ENCODE results near the gene SHC3. TPM values are rescaled to one million over a fixed set of nuclear protein-coding genes. Genes with fewer than 3 reads are reported as not detected.

Gene SHC3
- total and polyA plus RNA-seq, 2 donors (not counting 3 experiments of a cell fraction or from before 2014, with no cell fraction given) = 1.0 to 2.0 TPM

DNA sequence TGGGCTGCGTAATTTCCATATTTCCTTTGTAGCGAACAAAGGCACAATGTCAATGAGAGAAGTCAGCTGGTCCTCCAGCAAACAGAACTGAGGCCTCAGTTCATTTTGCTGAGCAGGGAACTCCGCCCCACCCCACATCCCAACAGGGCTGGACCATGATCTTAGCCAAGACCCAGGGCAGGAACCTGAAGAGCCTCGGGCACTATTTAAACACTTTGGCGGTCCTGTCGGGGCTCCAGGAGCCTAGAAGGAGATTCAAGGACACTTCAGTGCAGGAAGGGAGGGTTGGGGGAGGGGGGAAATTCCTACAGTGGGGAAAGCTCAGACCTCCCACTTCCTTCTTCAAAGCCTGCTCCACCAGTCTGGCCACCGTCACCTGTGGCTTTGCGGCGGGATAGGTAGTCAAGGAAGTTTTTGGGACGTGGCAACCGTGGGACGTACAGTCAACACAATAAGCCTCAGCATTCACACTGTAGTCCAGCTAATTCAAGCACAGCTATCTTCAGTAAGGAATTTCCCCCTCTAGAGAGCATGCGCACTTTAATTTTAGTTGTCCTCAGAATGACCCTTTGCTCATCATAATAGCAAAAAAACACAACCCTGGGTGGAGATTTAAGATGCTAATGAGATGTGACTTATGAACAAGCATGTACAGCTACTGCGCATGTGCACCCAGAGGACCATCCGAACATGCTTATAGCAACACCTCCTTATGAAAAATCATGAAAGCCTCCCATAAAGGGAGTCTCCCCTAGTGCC lies 156.4 kb downstream of the SHC3 start:
- DNase-seq (ENCODE audit: low read depth, low spot score) = no peak
- TF ChIP-seq MYC (IDR thresholded peaks at IDR 0.05; ENCODE audit: low read depth, low read length) = no peak
- TF ChIP-seq EZH2 (IDR thresholded peaks at IDR 0.05; ENCODE audit: borderline replicate concordance, low read depth, low read length, severe bottlenecking) = no peak
- TF ChIP-seq, protein P1, sequence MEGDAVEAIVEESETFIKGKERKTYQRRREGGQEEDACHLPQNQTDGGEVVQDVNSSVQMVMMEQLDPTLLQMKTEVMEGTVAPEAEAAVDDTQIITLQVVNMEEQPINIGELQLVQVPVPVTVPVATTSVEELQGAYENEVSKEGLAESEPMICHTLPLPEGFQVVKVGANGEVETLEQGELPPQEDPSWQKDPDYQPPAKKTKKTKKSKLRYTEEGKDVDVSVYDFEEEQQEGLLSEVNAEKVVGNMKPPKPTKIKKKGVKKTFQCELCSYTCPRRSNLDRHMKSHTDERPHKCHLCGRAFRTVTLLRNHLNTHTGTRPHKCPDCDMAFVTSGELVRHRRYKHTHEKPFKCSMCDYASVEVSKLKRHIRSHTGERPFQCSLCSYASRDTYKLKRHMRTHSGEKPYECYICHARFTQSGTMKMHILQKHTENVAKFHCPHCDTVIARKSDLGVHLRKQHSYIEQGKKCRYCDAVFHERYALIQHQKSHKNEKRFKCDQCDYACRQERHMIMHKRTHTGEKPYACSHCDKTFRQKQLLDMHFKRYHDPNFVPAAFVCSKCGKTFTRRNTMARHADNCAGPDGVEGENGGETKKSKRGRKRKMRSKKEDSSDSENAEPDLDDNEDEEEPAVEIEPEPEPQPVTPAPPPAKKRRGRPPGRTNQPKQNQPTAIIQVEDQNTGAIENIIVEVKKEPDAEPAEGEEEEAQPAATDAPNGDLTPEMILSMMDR (IDR thresholded peaks at IDR 0.05; ENCODE audit: extremely low read depth in 1 of 2, insufficient read depth in 1 of 2, low read depth in 1 of 2, low read length in 2 of 2) = no peak
- TF ChIP-seq JUN (IDR thresholded peaks at IDR 0.05; ENCODE audit: borderline replicate concordance, insufficient read depth, insufficient read length, low read depth) = no peak
- TF ChIP-seq GATA2 (IDR thresholded peaks at IDR 0.05; ENCODE audit: insufficient read depth, insufficient read length, low read depth, low read length) = no peak
- TF ChIP-seq, protein P2, sequence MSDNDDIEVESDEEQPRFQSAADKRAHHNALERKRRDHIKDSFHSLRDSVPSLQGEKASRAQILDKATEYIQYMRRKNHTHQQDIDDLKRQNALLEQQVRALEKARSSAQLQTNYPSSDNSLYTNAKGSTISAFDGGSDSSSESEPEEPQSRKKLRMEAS (IDR thresholded peaks at IDR 0.05; ENCODE audit: insufficient read depth, insufficient read length) = no peak
- TF ChIP-seq POLR2AphosphoS5 (IDR thresholded peaks at IDR 0.05; ENCODE audit: insufficient read depth, low read depth, low read length) = no peak
- no peak for TF ChIP-seq POLR2A (IDR thresholded peaks at IDR 0.05; ENCODE audit: low read depth, low read length)
- TF ChIP-seq FOS (IDR thresholded peaks at IDR 0.05; ENCODE audit: borderline replicate concordance, insufficient read depth, low read length) = no peak
- intact Hi-C loops (cut with micrococcal nuclease) (no loop called here), dilution Hi-C loops (cut with MboI; ENCODE audit: extremely low pct_ligation_motif_present, low sequenced_read_pairs) (no loop called here)
- BruUV-seq (replicated peaks) = no TSS peak
- Histone ChIP-seq H3K4me1 (ENCODE audit: control insufficient read depth, extremely low read depth, insufficient read depth, low read length) (no peaks in the 10 kb centered on the region), H3K36me3 (ENCODE audit: control insufficient read depth in 2 of 2, extremely low read depth in 1 of 2, insufficient read depth in 2 of 2, low read length in 2 of 2) (no peaks in the 10 kb centered on the region), H3K9me1 (replicated peaks; ENCODE audit: control insufficient read depth, extremely low read depth, insufficient read depth, low read length) (no peaks in the 10 kb centered on the region), H3K79me2 (ENCODE audit: control insufficient read depth, insufficient read depth, low read length) (no peaks in the 10 kb centered on the region), H3K27me3 (ENCODE audit: control insufficient read depth in 2 of 2, insufficient read depth in 2 of 2, low read length in 2 of 2) (no peaks in the 10 kb centered on the region), H3K4me3 (replicated peaks in 1 of 3; ENCODE audit: insufficient read depth in 1 of 3, low read depth in 1 of 3, low read length in 3 of 3) (no peak overlapping the region), H4K20me1 (replicated peaks; ENCODE audit: control insufficient read depth, extremely low read depth, insufficient read depth, low read length) (no peaks in the 10 kb centered on the region), H3K4me2 (ENCODE audit: insufficient read depth, low read length) (no peak overlapping the region), H3K9me3 (replicated peaks; ENCODE audit: control insufficient read depth, insufficient read depth, low read length) (no peaks in the 10 kb centered on the region), H3K27ac (ENCODE audit: insufficient read depth, low read depth, low read length) (no peak overlapping the region), H3K9ac (replicated peaks; ENCODE audit: extremely low read depth, insufficient read depth, low read length) (no peak overlapping the region), H2AFZ (ENCODE audit: low read depth, low read length) (no peak overlapping the region)
- no peak for FAIRE-seq
- POLR2A ChIA-PET = no interaction called here
- CTCF ChIA-PET = no interaction called here
